Inflammatory macrophage treated with lipopolysaccharide for 1 hour (primary cell): ENCODE data around the gene EPAS1.

Experiments
- DNase-seq, 2 donors: peaks; one replicate each; pipeline ENCODE4 v3.0.0-alpha.2; 2020 to 2022

Gene EPAS1

GRCh38 chr2:46342566-46343315 is 45.5 kb downstream of the EPAS1 start:
- DNase-seq, result no peak

GRCh38 chr2:46344706-46345105 is 47.5 kb downstream of the EPAS1 start:
- DNase-seq, result no peak

- no peak for DNase-seq
Observed at GRCh38 chr2:46345775-46346174, 48.6 kb downstream of the EPAS1 start.

- no peak for DNase-seq
Observed at GRCh38 chr2:46346719-46347118, 49.5 kb downstream of the EPAS1 start.

GRCh38 chr2:46347648-46348280 is 50.6 kb downstream of the EPAS1 start:
- no peak for DNase-seq

GRCh38 chr2:46349115-46349547 is 51.9 kb downstream of the EPAS1 start:
- no peak for DNase-seq

- peak in 1 of 2 donors; percentile 29 for DNase-seq
Observed at GRCh38 chr2:46350029-46350689, 53.0 kb downstream of the EPAS1 start.

GRCh38 chr2:46351098-46351749 is 54.0 kb downstream of the EPAS1 start:
- no peak for DNase-seq

- DNase-seq, result no peak
Observed at GRCh38 chr2:46351750-46352138, 54.5 kb downstream of the EPAS1 start.

- DNase-seq, result no peak
Observed at GRCh38 chr2:46352621-46353020, 55.4 kb downstream of the EPAS1 start.

GRCh38 chr2:46353509-46353908 is 56.3 kb downstream of the EPAS1 start:
- no peak for DNase-seq

GRCh38 chr2:46355756-46356155 is 58.5 kb downstream of the EPAS1 start:
- no peak for DNase-seq

- no peak for DNase-seq
Observed at GRCh38 chr2:46356991-46357390, 59.8 kb downstream of the EPAS1 start.

GRCh38 chr2:46358713-46359112 is 61.5 kb downstream of the EPAS1 start:
- DNase-seq, result no peak

GRCh38 chr2:46360303-46360702 is 63.1 kb downstream of the EPAS1 start:
- no peak for DNase-seq

- DNase-seq, result no peak
Observed at GRCh38 chr2:46361920-46362666, 64.9 kb downstream of the EPAS1 start.

- DNase-seq, result no peak
Observed at GRCh38 chr2:46362667-46363012, 65.4 kb downstream of the EPAS1 start.

- peak; percentile 74 to 78 for DNase-seq
Observed at GRCh38 chr2:46363535-46364170, 66.4 kb downstream of the EPAS1 start.

GRCh38 chr2:46364797-46365457 is 67.7 kb downstream of the EPAS1 start:
- peak; percentile 34 to 84 for DNase-seq

- DNase-seq, result no peak
Observed at GRCh38 chr2:46365913-46366667, 68.9 kb downstream of the EPAS1 start.

GRCh38 chr2:46366668-46367052 is 69.5 kb downstream of the EPAS1 start:
- DNase-seq, result no peak
